ENCODE results near the gene CLINT1.

CLINT1 gene

GRCh38 chr5:157821822-157822622, 36.9 kb downstream of the CLINT1 start:
- in situ Hi-C loops (cut with MboI; ENCODE audit: low sequenced_read_pairs): loop anchor here (25.0 kb wide), 1 partner anchor 115 kb away; no protein-coding TSS in a partner anchor

GRCh38 chr5:157821405-157821804, 37.5 kb downstream of the CLINT1 start:
- in situ Hi-C loops (cut with MboI; ENCODE audit: low sequenced_read_pairs): loop anchor here (25.0 kb wide), 1 partner anchor 116 kb away; no protein-coding TSS in a partner anchor

- in situ Hi-C loops (cut with MboI; ENCODE audit: low sequenced_read_pairs): loop anchor here (25.0 kb wide), 1 partner anchor 117 kb away; no protein-coding TSS in a partner anchor
Observed at GRCh38 chr5:157820593-157821252, 38.2 kb downstream of the CLINT1 start.

- in situ Hi-C loops (cut with MboI; ENCODE audit: low sequenced_read_pairs): loop anchor here (25.0 kb wide), 1 partner anchor 118 kb away; no protein-coding TSS in a partner anchor
Observed at GRCh38 chr5:157819502-157820115, 39.3 kb downstream of the CLINT1 start.

GRCh38 chr5:157818368-157818767, 40.6 kb downstream of the CLINT1 start:
- in situ Hi-C loops (cut with MboI; ENCODE audit: low sequenced_read_pairs): loop anchor here (25.0 kb wide), 1 partner anchor 119 kb away; no protein-coding TSS in a partner anchor

GRCh38 chr5:157817928-157818327, 41.0 kb downstream of the CLINT1 start:
- in situ Hi-C loops (cut with MboI; ENCODE audit: low sequenced_read_pairs): loop anchor here (25.0 kb wide), 1 partner anchor 119 kb away; no protein-coding TSS in a partner anchor

GRCh38 chr5:157817387-157817702, 41.6 kb downstream of the CLINT1 start:
- in situ Hi-C loops (cut with MboI; ENCODE audit: low sequenced_read_pairs): loop anchor here (25.0 kb wide), 1 partner anchor 120 kb away; no protein-coding TSS in a partner anchor

GRCh38 chr5:157816682-157817386, 42.1 kb downstream of the CLINT1 start:
- in situ Hi-C loops (cut with MboI; ENCODE audit: low sequenced_read_pairs): loop anchor here (25.0 kb wide), 1 partner anchor 120 kb away; no protein-coding TSS in a partner anchor

GRCh38 chr5:157812086-157812485, 46.9 kb downstream of the CLINT1 start:
- in situ Hi-C loops (cut with MboI; ENCODE audit: low sequenced_read_pairs): loop anchor here (25.0 kb wide), 1 partner anchor 125 kb away; no protein-coding TSS in a partner anchor

- in situ Hi-C loops (cut with MboI; ENCODE audit: low sequenced_read_pairs): loop anchor here (25.0 kb wide), 1 partner anchor 129 kb away; no protein-coding TSS in a partner anchor
Observed at GRCh38 chr5:157808043-157808442, 50.9 kb downstream of the CLINT1 start.

- in situ Hi-C loops (cut with MboI; ENCODE audit: low sequenced_read_pairs): loop anchor here (25.0 kb wide), 1 partner anchor 135 kb away; no protein-coding TSS in a partner anchor
Observed at GRCh38 chr5:157802736-157803135, 56.2 kb downstream of the CLINT1 start.

- in situ Hi-C loops (cut with MboI; ENCODE audit: low sequenced_read_pairs): loop anchor here (25.0 kb wide), 1 partner anchor 137 kb away; no protein-coding TSS in a partner anchor
Observed at GRCh38 chr5:157800137-157800536, 58.8 kb downstream of the CLINT1 start.

- in situ Hi-C loops (cut with MboI; ENCODE audit: low sequenced_read_pairs): no loop called here
Observed at GRCh38 chr5:157799578-157799977, 59.4 kb downstream of the CLINT1 start.

- in situ Hi-C loops (cut with MboI; ENCODE audit: low sequenced_read_pairs): no loop called here
Observed at GRCh38 chr5:157793301-157793700, 65.6 kb downstream of the CLINT1 start.

GRCh38 chr5:157785801-157786200, 73.1 kb downstream of the CLINT1 start:
- in situ Hi-C loops (cut with MboI; ENCODE audit: low sequenced_read_pairs): no loop called here

- in situ Hi-C loops (cut with MboI; ENCODE audit: low sequenced_read_pairs): no loop called here
Observed at GRCh38 chr5:157779221-157779620, 79.7 kb downstream of the CLINT1 start.

GRCh38 chr5:157778121-157778805, 80.7 kb downstream of the CLINT1 start:
- in situ Hi-C loops (cut with MboI; ENCODE audit: low sequenced_read_pairs): no loop called here

GRCh38 chr5:157772127-157772526, 86.8 kb downstream of the CLINT1 start:
- in situ Hi-C loops (cut with MboI; ENCODE audit: low sequenced_read_pairs): no loop called here

GRCh38 chr5:157770665-157771064, 88.3 kb downstream of the CLINT1 start:
- in situ Hi-C loops (cut with MboI; ENCODE audit: low sequenced_read_pairs): no loop called here

- in situ Hi-C loops (cut with MboI; ENCODE audit: low sequenced_read_pairs): no loop called here
Observed at GRCh38 chr5:157767689-157768088, 91.3 kb downstream of the CLINT1 start.
